Measurements from ENCODE around the gene SPRR1A.

The SPRR1A gene

DNA sequence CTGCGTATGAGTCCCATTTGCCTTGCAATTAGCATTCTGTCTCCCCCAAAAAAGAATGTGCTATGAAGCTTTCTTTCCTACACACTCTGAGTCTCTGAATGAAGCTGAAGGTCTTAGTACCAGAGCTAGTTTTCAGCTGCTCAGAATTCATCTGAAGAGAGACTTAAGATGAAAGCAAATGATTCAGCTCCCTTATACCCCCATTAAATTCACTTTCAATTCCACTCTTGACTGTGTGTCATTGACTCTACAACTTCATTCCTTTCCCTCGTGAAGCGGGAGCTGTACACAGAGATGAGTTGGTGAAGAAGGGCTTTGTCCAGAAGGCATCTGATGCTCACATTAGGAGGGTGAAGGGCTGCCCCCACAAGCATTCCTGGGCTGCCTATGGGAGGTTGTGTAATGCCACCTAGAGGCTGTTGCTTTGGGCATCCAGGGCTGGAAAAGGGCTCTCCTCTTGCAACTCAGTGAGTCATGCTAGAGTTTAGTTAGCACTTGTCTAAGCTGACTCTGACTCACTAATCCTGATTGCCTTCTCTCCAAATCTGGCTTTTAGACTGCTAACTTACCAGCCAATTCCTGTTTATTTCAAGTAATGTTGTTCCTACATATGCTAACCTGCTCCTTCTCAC lies 48.9 kb downstream of the SPRR1A start:
- FAIRE-seq: no peak

DNA sequence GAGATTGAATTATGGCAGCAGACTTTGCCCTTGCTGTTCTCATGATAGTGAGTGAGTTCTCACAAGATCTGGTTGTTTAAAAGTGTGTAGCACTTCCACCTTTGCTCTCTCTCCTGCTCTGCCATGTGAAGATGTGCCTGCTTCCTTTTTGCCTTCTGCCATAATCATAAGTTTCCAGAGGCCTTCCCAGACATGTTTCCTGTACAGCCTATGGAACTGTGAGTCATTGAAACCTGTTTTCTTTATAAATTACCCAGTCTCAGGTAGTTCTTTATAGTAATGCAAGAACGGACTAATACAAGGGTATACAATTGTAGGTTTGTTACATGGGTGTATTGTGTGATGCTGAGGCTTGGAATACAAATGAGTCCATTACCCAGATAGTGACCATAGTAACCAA lies 51.3 kb downstream of the SPRR1A start:
- no peak for FAIRE-seq
